Fibroblast of the aortic adventitia (primary cell): Measurements from ENCODE around the gene CALHM2. TPM values are rescaled to one million over a fixed set of nuclear protein-coding genes. Genes with fewer than 3 reads are reported as not detected.
"Not testable (repeated sequence)": the region's sequence is repeated elsewhere in the genome, so short reads cannot be mapped to it uniquely, and the experiment has no call there.

Source experiments
- DNase-seq: peaks from one replicate; pipeline ENCODE4 v3.0.0-alpha.2; 2010; ENCODE audit warnings: low read depth
- H3K4me3 ChIP-seq: 2 replicates; pipeline ENCODE4 v1.5.1; 2011; ENCODE audit warnings: low read depth, mild to moderate bottlenecking, control low read depth, low read length, moderate library complexity
- total RNA-seq: library from RNA; depleted of rRNA; stranded (reverse); fragments of >200 nt; gene quantifications from 2 replicates; pipeline ENCODE4 v1.2.3, GENCODE V29; 2012; ENCODE audit warnings: low replicate concordance
- TF ChIP-seq, protein P1 (sequence below): IDR thresholded peaks from 2 replicates; pipeline ENCODE4 v1.5.1; 2011; ENCODE audit warnings: mild to moderate bottlenecking, low read length, control low read depth, inconsistent platforms; ENCODE audit not compliant: insufficient read depth

The CALHM2 gene
- total RNA-seq, 1 donor, result 57.6 TPM

GRCh38 chr10:103417601-103418000 lies 34.6 kb downstream of the CALHM2 start:
- no peak overlapping the region for H3K4me3 ChIP-seq
- TF ChIP-seq, protein P1, sequence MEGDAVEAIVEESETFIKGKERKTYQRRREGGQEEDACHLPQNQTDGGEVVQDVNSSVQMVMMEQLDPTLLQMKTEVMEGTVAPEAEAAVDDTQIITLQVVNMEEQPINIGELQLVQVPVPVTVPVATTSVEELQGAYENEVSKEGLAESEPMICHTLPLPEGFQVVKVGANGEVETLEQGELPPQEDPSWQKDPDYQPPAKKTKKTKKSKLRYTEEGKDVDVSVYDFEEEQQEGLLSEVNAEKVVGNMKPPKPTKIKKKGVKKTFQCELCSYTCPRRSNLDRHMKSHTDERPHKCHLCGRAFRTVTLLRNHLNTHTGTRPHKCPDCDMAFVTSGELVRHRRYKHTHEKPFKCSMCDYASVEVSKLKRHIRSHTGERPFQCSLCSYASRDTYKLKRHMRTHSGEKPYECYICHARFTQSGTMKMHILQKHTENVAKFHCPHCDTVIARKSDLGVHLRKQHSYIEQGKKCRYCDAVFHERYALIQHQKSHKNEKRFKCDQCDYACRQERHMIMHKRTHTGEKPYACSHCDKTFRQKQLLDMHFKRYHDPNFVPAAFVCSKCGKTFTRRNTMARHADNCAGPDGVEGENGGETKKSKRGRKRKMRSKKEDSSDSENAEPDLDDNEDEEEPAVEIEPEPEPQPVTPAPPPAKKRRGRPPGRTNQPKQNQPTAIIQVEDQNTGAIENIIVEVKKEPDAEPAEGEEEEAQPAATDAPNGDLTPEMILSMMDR, result no peak
- DNase-seq, result no peak

GRCh38 chr10:103417148-103417469 lies 35.1 kb downstream of the CALHM2 start:
- H3K4me3 ChIP-seq, DNase-seq: not testable (repeated sequence)

GRCh38 chr10:103416436-103417147 lies 35.6 kb downstream of the CALHM2 start:
- DNase-seq, result peak; percentile 84
- TF ChIP-seq, protein P1, result peak; percentile 58
- no peak overlapping the region for H3K4me3 ChIP-seq

GRCh38 chr10:103415581-103415980 lies 36.6 kb downstream of the CALHM2 start:
- no peak overlapping the region for H3K4me3 ChIP-seq
- TF ChIP-seq, protein P1, result no peak
- DNase-seq, result no peak

DNA sequence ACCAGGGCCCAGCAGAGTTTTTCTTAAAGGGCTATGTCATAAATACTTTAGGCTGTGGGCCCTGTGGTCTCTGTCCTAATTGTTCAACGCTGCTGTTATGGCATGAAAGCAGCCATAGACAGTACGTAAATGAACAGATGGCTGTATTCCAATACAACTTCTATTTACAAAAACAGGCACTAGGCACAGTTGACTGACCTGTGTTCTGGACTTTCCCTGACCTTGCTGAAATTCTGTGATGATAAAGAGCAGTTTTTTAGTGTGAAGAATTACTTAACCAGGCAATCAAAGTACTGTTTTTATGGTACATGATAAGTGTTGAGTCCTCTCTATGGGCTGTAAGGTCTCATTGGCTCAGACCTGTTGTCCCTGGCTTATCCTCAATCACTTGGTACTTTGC lies 38.6 kb downstream of the CALHM2 start:
- no peak overlapping the region for H3K4me3 ChIP-seq
- TF ChIP-seq, protein P1, result no peak
- DNase-seq, result no peak

- TF ChIP-seq, protein P1, result no peak
- H3K4me3 ChIP-seq, result peak overlapping the region; percentile 100
- no peak for DNase-seq
Observed at GRCh38 chr10:103397191-103397825, 54.9 kb downstream of the CALHM2 start.

DNA sequence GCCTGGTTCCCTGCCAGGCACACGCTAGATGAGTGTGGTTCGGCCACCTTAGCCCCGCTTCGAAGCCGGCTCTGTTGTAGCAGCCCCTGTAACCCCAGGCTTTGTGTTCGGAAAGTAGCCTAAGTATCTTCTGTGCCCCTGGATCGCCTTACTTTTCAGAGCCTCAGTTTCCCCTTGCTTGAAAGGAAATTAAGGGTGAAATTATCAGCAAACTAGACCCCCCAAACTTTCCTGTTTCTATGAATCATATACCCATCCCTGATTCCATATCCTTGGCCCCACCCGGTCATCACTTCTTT lies 55.4 kb downstream of the CALHM2 start:
- peak overlapping the region; percentile 100 for H3K4me3 ChIP-seq
- no peak for DNase-seq
- TF ChIP-seq, protein P1, result no peak

Other genes with a start within 250 kb of the CALHM2 start
- gene RPEL1, start 206.5 kb downstream of the CALHM2 start, total RNA-seq, result under 0.01 and 0.82 TPM in 2 replicates
- gene INA, start 175.2 kb downstream of the CALHM2 start, total RNA-seq, result 0.33 and 0.90 TPM in 2 replicates
- gene PCGF6, start 101.2 kb downstream of the CALHM2 start, total RNA-seq, result 16.4 and 64.0 TPM in 2 replicates
- gene TAF5, start 84.4 kb downstream of the CALHM2 start, total RNA-seq, result 3.8 and 5.6 TPM in 2 replicates
- gene ATP5MK, start 55.9 kb downstream of the CALHM2 start, total RNA-seq, result 159 and 387 TPM in 2 replicates
- gene PDCD11, start 55.7 kb downstream of the CALHM2 start, total RNA-seq, result 33.9 and 38.4 TPM in 2 replicates
- not detected in 2 replicates for gene CALHM1, start 6.5 kb upstream of the CALHM2 start, total RNA-seq
- not detected in 2 replicates for gene CALHM3, start 26.9 kb upstream of the CALHM2 start, total RNA-seq
- gene NEURL1, start 41.3 kb upstream of the CALHM2 start, total RNA-seq, result 0.27 TPM in 1 of 2 replicates, not detected in the other